GM23338 (cell line): ENCODE results near the gene TRDMT1. TPM values are rescaled to one million over a fixed set of nuclear protein-coding genes. Genes with fewer than 3 reads are reported as not detected.

ENCODE experiments used
- ATAC-seq: fragments of 200-7000 bp; cut with Tn5 transposase; 3 replicates; pipeline ENCODE4 v1.9.1; 2020
- DNase-seq: peaks from one replicate; pipeline ENCODE4 v3.0.0-alpha.2; 2015; ENCODE audit warnings: low spot score
- H2AFZ ChIP-seq: fragments of 200-600 bp; sonication (generic); 2 replicates; pipeline ENCODE4 v1.8.0; 2016; ENCODE audit warnings: antibody characterized with exemption, mild to moderate bottlenecking, moderate library complexity
- H3F3A ChIP-seq: fragments of 200-600 bp; sonication (generic); replicated peaks from 2 replicates; pipeline ENCODE4 v1.8.0; 2017; ENCODE audit warnings: antibody characterized with exemption, mixed run types, low read depth
- H3K27ac ChIP-seq: fragments of 200-600 bp; sonication (generic); 2 replicates; pipeline ENCODE4 v1.6.1; 2016; ENCODE audit warnings: low read depth
- H3K27me3 ChIP-seq: fragments of 200-600 bp; sonication (generic); 2 replicates; pipeline ENCODE4 v1.8.0; 2016; ENCODE audit warnings: mild to moderate bottlenecking, mixed run types, moderate library complexity; ENCODE audit not compliant: insufficient read depth
- H3K36me3 ChIP-seq: fragments of 200-600 bp; sonication (generic); 2 replicates; pipeline ENCODE4 v1.8.0; 2016; ENCODE audit warnings: mild to moderate bottlenecking; ENCODE audit not compliant: insufficient read depth
- H3K4me1 ChIP-seq: fragments of 200-600 bp; sonication (generic); 2 replicates; pipeline ENCODE4 v1.8.0; 2016; ENCODE audit warnings: mild to moderate bottlenecking, moderate library complexity; ENCODE audit not compliant: insufficient read depth
- H3K4me2 ChIP-seq: fragments of 200-600 bp; sonication (generic); 2 replicates; pipeline ENCODE4 v1.7.1; 2017; ENCODE audit warnings: mixed run types
- H3K4me3 ChIP-seq: fragments of 200-600 bp; sonication (generic); 2 replicates; pipeline ENCODE4 v1.6.1; 2016; ENCODE audit warnings: mixed run types
- H3K79me2 ChIP-seq: fragments of 200-600 bp; sonication (generic); replicated peaks from 2 replicates; pipeline ENCODE4 v1.8.0; 2017; ENCODE audit warnings: mild to moderate bottlenecking; ENCODE audit not compliant: insufficient read depth
- H3K9me2 ChIP-seq: fragments of 200-600 bp; sonication (generic); 2 replicates; pipeline ENCODE4 v1.8.0; 2017; ENCODE audit not compliant: insufficient read depth
- H4K20me1 ChIP-seq: fragments of 200-600 bp; sonication (generic); replicated peaks from 2 replicates; pipeline ENCODE4 v1.8.0; 2017; ENCODE audit warnings: mild to moderate bottlenecking; ENCODE audit not compliant: insufficient read depth
- H3K27ac Mint-ChIP-seq: 2 replicates; pipeline ENCODE4 v1.8.0; 2020; ENCODE audit warnings: inconsistent platforms, mild to moderate bottlenecking, moderate library complexity, mixed read lengths
- H3K27me3 Mint-ChIP-seq: 3 replicates; pipeline ENCODE4 v1.8.0; 2022; ENCODE audit warnings: low read depth, mild to moderate bottlenecking, moderate library complexity, mixed read lengths, inconsistent platforms; ENCODE audit not compliant: insufficient read depth, poor library complexity
- H3K36me3 Mint-ChIP-seq: 3 replicates; pipeline ENCODE4 v1.8.0; 2021; ENCODE audit warnings: low read depth, mild to moderate bottlenecking, inconsistent platforms, moderate library complexity, mixed read lengths
- H3K4me1 Mint-ChIP-seq: 3 replicates; pipeline ENCODE4 v1.8.0; 2020; ENCODE audit warnings: mild to moderate bottlenecking, inconsistent platforms, mixed read lengths
- H3K4me3 Mint-ChIP-seq: 3 replicates; pipeline ENCODE4 v1.8.0; 2021; ENCODE audit warnings: moderate library complexity, mild to moderate bottlenecking, inconsistent platforms, mixed read lengths
- H3K9me3 Mint-ChIP-seq: 3 replicates; pipeline ENCODE4 v1.8.0; 2020; ENCODE audit warnings: moderate library complexity, mild to moderate bottlenecking, inconsistent platforms, mixed read lengths
- CREB1 ChIP-seq: fragments of 250-450 bp; sonication (Bioruptor Pico); IDR thresholded peaks from 2 replicates; pipeline ENCODE4 v1.5.0; 2020; ENCODE audit warnings: low read depth, mild to moderate bottlenecking, moderate library complexity
- EZH2 ChIP-seq: fragments of 200-600 bp; sonication (generic); IDR thresholded peaks from one replicate; pipeline ENCODE4 v1.8.0; 2017; ENCODE audit warnings: antibody characterized with exemption, mild to moderate bottlenecking, low read depth; ENCODE audit not compliant: unreplicated experiment
- EZH2phosphoT487 ChIP-seq: fragments of 200-600 bp; sonication (generic); IDR thresholded peaks from one replicate; pipeline ENCODE4 v1.8.1; 2018; ENCODE audit warnings: antibody characterized with exemption; ENCODE audit not compliant: unreplicated experiment
- JUNB ChIP-seq: IDR thresholded peaks from one replicate; pipeline ENCODE4 v1.6.1; 2016; ENCODE audit warnings: antibody characterized with exemption; ENCODE audit not compliant: unreplicated experiment
- NANOG ChIP-seq: IDR thresholded peaks from 2 replicates; pipeline ENCODE4 v1.6.1; 2016; ENCODE audit warnings: antibody characterized with exemption, borderline replicate concordance
- POLR2AphosphoS5 ChIP-seq: IDR thresholded peaks from 2 replicates; pipeline ENCODE4 v1.6.1; 2016; ENCODE audit warnings: antibody characterized with exemption, low read depth
- STAT1 ChIP-seq: IDR thresholded peaks from one replicate; pipeline ENCODE4 v1.6.1; 2016; ENCODE audit warnings: antibody characterized with exemption; ENCODE audit not compliant: unreplicated experiment
- ZNF114 ChIP-seq: fragments of 250-450 bp; sonication (Bioruptor Pico); IDR thresholded peaks from 2 replicates; pipeline ENCODE4 v1.5.0; 2020; ENCODE audit warnings: mild to moderate bottlenecking, moderate library complexity
- ZNF331 ChIP-seq: fragments of 250-450 bp; sonication (Bioruptor Pico); IDR thresholded peaks from 2 replicates; pipeline ENCODE4 v1.5.0; 2020; ENCODE audit warnings: low read depth, mild to moderate bottlenecking, moderate library complexity
- polyA plus RNA-seq: library from polyadenylated mRNA; unstranded; fragments of >200 nt; fragmentation: Nextera tagmentation; extraction: Ambion mirVana; gene quantifications from 2 replicates; pipeline ENCODE4 v1.2.1, GENCODE V29; 2016
- total RNA-seq: library from RNA; depleted of rRNA; stranded (reverse); fragments of >200 nt; shearing (Covaris generic); gene quantifications from 2 replicates; pipeline ENCODE4 v1.2.3, GENCODE V29; 2014
- TF ChIP-seq, protein P1 (sequence below): IDR thresholded peaks from one replicate; pipeline ENCODE4 v1.6.1; 2018; ENCODE audit warnings: antibody characterized with exemption; ENCODE audit not compliant: unreplicated experiment
- TF ChIP-seq, protein P2 (sequence below): IDR thresholded peaks from 2 replicates; pipeline ENCODE4 v1.6.1; 2016; ENCODE audit warnings: antibody characterized with exemption
- TF ChIP-seq, protein P3 (sequence below), 2 experiments: fragments of 200-600 bp in 1 of 2; sonication (generic) in 1 of 2; conservative IDR thresholded peaks; 2 replicates each; pipeline versions ENCODE4 v1.5.1 to v1.6.1; 2016 to 2017; ENCODE audit warnings: antibody characterized with exemption in 2 of 2, low read depth in 2 of 2, mild to moderate bottlenecking in 2 of 2, moderate library complexity in 1 of 2

The TRDMT1 gene
- total and polyA plus RNA-seq, 2 experiments from 2014 or later = 16.0 to 37.7 TPM

DNA sequence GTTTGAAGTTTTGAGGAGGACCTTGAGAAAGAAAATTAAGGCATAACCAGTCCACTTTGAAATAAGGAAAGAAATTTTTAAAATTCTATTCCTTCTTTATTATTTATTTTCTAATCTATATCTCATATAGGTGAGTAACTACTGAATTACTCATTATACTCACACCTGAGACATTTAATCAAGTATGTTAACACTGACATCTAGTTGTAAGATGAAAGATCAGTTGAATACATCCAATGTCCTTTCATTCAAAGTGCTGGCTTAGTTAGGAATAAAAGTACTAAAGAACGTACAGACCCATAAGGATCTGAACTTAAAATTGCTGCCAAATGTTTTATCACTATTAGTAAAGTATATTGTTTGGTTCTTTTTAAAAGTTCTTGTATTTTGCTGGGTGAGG is 23.5 kb downstream of the TRDMT1 start:
- Mint-ChIP-seq H3K27ac (no peak overlapping the region), H3K4me1 (peaks cover 28% of the 10 kb centered on the region), H3K36me3 (no peaks in the 10 kb centered on the region), H3K4me3 (no peak overlapping the region), H3K9me3 (no peaks in the 10 kb centered on the region), H3K27me3 (no peaks in the 10 kb centered on the region)
- H3K27ac ChIP-seq = no peak overlapping the region
- no peak overlapping the region for H2AFZ ChIP-seq
- no peaks in the 10 kb centered on the region for H3K36me3 ChIP-seq
- H3K9me2 ChIP-seq = no peaks in the 10 kb centered on the region
- ATAC-seq (no peak), DNase-seq (no peak)
- no peak overlapping the region for H3K4me3 ChIP-seq
- TF ChIP-seq NANOG (no peak), CREB1 (CRISPR knock-in tag) (no peak), EZH2 (no peak), JUNB (no peak), EZH2phosphoT487 (no peak)
- TF ChIP-seq, protein P1, sequence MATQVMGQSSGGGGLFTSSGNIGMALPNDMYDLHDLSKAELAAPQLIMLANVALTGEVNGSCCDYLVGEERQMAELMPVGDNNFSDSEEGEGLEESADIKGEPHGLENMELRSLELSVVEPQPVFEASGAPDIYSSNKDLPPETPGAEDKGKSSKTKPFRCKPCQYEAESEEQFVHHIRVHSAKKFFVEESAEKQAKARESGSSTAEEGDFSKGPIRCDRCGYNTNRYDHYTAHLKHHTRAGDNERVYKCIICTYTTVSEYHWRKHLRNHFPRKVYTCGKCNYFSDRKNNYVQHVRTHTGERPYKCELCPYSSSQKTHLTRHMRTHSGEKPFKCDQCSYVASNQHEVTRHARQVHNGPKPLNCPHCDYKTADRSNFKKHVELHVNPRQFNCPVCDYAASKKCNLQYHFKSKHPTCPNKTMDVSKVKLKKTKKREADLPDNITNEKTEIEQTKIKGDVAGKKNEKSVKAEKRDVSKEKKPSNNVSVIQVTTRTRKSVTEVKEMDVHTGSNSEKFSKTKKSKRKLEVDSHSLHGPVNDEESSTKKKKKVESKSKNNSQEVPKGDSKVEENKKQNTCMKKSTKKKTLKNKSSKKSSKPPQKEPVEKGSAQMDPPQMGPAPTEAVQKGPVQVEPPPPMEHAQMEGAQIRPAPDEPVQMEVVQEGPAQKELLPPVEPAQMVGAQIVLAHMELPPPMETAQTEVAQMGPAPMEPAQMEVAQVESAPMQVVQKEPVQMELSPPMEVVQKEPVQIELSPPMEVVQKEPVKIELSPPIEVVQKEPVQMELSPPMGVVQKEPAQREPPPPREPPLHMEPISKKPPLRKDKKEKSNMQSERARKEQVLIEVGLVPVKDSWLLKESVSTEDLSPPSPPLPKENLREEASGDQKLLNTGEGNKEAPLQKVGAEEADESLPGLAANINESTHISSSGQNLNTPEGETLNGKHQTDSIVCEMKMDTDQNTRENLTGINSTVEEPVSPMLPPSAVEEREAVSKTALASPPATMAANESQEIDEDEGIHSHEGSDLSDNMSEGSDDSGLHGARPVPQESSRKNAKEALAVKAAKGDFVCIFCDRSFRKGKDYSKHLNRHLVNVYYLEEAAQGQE = no peak
- H3K4me1 ChIP-seq = peaks cover 18% of the 10 kb centered on the region
- no peak overlapping the region for H3K4me2 ChIP-seq
- no peaks in the 10 kb centered on the region; the same call in 1 of the 2 replicates for H4K20me1 ChIP-seq
- no peaks in the 10 kb centered on the region for H3K27me3 ChIP-seq
- H3F3A ChIP-seq = no peaks in the 10 kb centered on the region
- no peaks in the 10 kb centered on the region for H3K79me2 ChIP-seq

DNA sequence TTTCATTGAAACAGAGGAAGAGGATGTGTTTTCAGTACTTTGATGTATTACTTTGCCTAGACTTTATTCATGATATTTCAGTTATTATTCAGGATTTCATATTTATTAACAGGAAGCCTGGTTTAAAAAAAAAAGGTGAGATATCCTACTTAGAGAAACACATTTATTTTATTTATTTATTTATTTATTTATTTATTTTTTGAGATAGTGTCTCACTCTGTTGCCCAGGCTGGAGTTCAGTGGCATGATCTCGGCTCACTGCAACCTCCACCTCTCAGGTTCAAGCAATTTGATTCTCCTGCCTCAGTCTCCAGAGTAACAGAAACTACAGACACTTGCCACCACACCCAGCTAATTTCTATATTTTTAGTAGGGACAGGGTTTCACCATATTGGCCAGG is 24.5 kb downstream of the TRDMT1 start:
- no peak for ATAC-seq
- H3K4me3 Mint-ChIP-seq = no peak overlapping the region
- Histone ChIP-seq H3F3A (no peaks in the 10 kb centered on the region), H3K9me2 (no peaks in the 10 kb centered on the region), H3K27me3 (no peaks in the 10 kb centered on the region), H3K27ac (no peak overlapping the region), H3K4me3 (no peak overlapping the region), H4K20me1 (no peaks in the 10 kb centered on the region; the same call in 1 of the 2 replicates), H3K4me2 (no peak overlapping the region), H3K36me3 (no peaks in the 10 kb centered on the region), H3K4me1 (peaks cover 15% of the 10 kb centered on the region), H2AFZ (no peak overlapping the region), H3K79me2 (no peaks in the 10 kb centered on the region)
- no peak for DNase-seq
- H3K9me3 Mint-ChIP-seq = no peaks in the 10 kb centered on the region
- TF ChIP-seq ZNF331 (no peak), ZNF114 (CRISPR knock-in tag) (no peak), STAT1 (no peak), CREB1 (CRISPR knock-in tag) (no peak), EZH2phosphoT487 (no peak), EZH2 (no peak), POLR2AphosphoS5 (no peak), JUNB (no peak), NANOG (no peak)
- TF ChIP-seq, protein P2, sequence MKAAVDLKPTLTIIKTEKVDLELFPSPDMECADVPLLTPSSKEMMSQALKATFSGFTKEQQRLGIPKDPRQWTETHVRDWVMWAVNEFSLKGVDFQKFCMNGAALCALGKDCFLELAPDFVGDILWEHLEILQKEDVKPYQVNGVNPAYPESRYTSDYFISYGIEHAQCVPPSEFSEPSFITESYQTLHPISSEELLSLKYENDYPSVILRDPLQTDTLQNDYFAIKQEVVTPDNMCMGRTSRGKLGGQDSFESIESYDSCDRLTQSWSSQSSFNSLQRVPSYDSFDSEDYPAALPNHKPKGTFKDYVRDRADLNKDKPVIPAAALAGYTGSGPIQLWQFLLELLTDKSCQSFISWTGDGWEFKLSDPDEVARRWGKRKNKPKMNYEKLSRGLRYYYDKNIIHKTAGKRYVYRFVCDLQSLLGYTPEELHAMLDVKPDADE = no peak
- TF ChIP-seq, protein P3, sequence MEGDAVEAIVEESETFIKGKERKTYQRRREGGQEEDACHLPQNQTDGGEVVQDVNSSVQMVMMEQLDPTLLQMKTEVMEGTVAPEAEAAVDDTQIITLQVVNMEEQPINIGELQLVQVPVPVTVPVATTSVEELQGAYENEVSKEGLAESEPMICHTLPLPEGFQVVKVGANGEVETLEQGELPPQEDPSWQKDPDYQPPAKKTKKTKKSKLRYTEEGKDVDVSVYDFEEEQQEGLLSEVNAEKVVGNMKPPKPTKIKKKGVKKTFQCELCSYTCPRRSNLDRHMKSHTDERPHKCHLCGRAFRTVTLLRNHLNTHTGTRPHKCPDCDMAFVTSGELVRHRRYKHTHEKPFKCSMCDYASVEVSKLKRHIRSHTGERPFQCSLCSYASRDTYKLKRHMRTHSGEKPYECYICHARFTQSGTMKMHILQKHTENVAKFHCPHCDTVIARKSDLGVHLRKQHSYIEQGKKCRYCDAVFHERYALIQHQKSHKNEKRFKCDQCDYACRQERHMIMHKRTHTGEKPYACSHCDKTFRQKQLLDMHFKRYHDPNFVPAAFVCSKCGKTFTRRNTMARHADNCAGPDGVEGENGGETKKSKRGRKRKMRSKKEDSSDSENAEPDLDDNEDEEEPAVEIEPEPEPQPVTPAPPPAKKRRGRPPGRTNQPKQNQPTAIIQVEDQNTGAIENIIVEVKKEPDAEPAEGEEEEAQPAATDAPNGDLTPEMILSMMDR (conservative IDR thresholded peaks at IDR 0.05; ENCODE audit: low read depth in 2 of 2) = no peak
- H3K27me3 Mint-ChIP-seq = no peaks in the 10 kb centered on the region
- H3K4me1 Mint-ChIP-seq = peaks cover 24% of the 10 kb centered on the region
- H3K27ac Mint-ChIP-seq = no peak overlapping the region
- no peaks in the 10 kb centered on the region for H3K36me3 Mint-ChIP-seq
